ENCODE data around the gene KLHL15.

KLHL15 gene

GRCh38 chrX:24026432-24026831, 554 bp downstream of the KLHL15 start:
- no peak for TF ChIP-seq REST (IDR thresholded peaks at IDR 0.05; ENCODE audit: low read depth)
- TF ChIP-seq NFIC (IDR thresholded peaks at IDR 0.05), result no peak
- TF ChIP-seq EGR1 (IDR thresholded peaks at IDR 0.05), result no peak
- TF ChIP-seq CEBPB (IDR thresholded peaks at IDR 0.05), result no peak
- no peak for TF ChIP-seq YY1 (IDR thresholded peaks at IDR 0.05; ENCODE audit: low read depth)
- TF ChIP-seq EP300 (IDR thresholded peaks at IDR 0.05; ENCODE audit: borderline replicate concordance), result no peak
- no peak for TF ChIP-seq TEAD4 (IDR thresholded peaks at IDR 0.05)

GRCh38 chrX:24025741-24026403, 1.1 kb downstream of the KLHL15 start:
- TF ChIP-seq CEBPB (IDR thresholded peaks at IDR 0.05) (peak; percentile 56), MAX (IDR thresholded peaks at IDR 0.05) (peak; percentile 36; the same call in 1 of the 2 replicates), ZBTB7A (IDR thresholded peaks at IDR 0.05; ENCODE audit: low read depth) (no peak), TAF1 (IDR thresholded peaks at IDR 0.05; ENCODE audit: low read depth) (no peak), REST (IDR thresholded peaks at IDR 0.05; ENCODE audit: low read depth) (no peak)

GRCh38 chrX:24024819-24025740, 1.9 kb downstream of the KLHL15 start:
- TF ChIP-seq ZBTB7A (IDR thresholded peaks at IDR 0.05; ENCODE audit: low read depth) (no peak), EP300 (IDR thresholded peaks at IDR 0.05; ENCODE audit: borderline replicate concordance) (no peak), REST (IDR thresholded peaks at IDR 0.05; ENCODE audit: low read depth) (no peak), NFIC (IDR thresholded peaks at IDR 0.05) (peak; percentile 56; the same call in 1 of the 2 replicates), CREB1 (IDR thresholded peaks at IDR 0.05; ENCODE audit: low read depth) (peak; percentile 23; the same call in 1 of the 2 replicates), TCF12 (IDR thresholded peaks at IDR 0.05; ENCODE audit: low read depth) (no peak), MAX (IDR thresholded peaks at IDR 0.05) (peak; percentile 31; the same call in 1 of the 2 replicates), RAD21 (IDR thresholded peaks at IDR 0.05; ENCODE audit: low read depth) (no peak), EGR1 (IDR thresholded peaks at IDR 0.05) (0 out of 2 replicates have a peak, but pooled peaks have one; percentile 37), YY1 (IDR thresholded peaks at IDR 0.05; ENCODE audit: low read depth) (peak; percentile 79)

GRCh38 chrX:24023972-24024669, 2.9 kb downstream of the KLHL15 start:
- TF ChIP-seq NFIC (IDR thresholded peaks at IDR 0.05), result no peak

GRCh38 chrX:24023544-24023943, 3.4 kb downstream of the KLHL15 start:
- TF ChIP-seq REST (IDR thresholded peaks at IDR 0.05; ENCODE audit: low read depth), result no peak
- no peak for TF ChIP-seq USF1 (IDR thresholded peaks at IDR 0.05)
- no peak for TF ChIP-seq CEBPB (IDR thresholded peaks at IDR 0.05)
- TF ChIP-seq TAF1 (IDR thresholded peaks at IDR 0.05; ENCODE audit: low read depth), result no peak
- TF ChIP-seq EGR1 (IDR thresholded peaks at IDR 0.05), result no peak
- no peak for TF ChIP-seq MAX (IDR thresholded peaks at IDR 0.05)
- TF ChIP-seq TCF12 (IDR thresholded peaks at IDR 0.05; ENCODE audit: low read depth), result no peak
- TF ChIP-seq FOXM1 (IDR thresholded peaks at IDR 0.05; ENCODE audit: borderline replicate concordance, low read depth), result no peak
- TF ChIP-seq EP300 (IDR thresholded peaks at IDR 0.05; ENCODE audit: borderline replicate concordance), result no peak
- TF ChIP-seq YY1 (IDR thresholded peaks at IDR 0.05; ENCODE audit: low read depth), result no peak
- TF ChIP-seq ZBTB7A (IDR thresholded peaks at IDR 0.05; ENCODE audit: low read depth), result no peak
- TF ChIP-seq RAD21 (IDR thresholded peaks at IDR 0.05; ENCODE audit: low read depth), result no peak
- TF ChIP-seq TEAD4 (IDR thresholded peaks at IDR 0.05), result no peak
- no peak for TF ChIP-seq CREB1 (IDR thresholded peaks at IDR 0.05; ENCODE audit: low read depth)
- no peak for TF ChIP-seq NFIC (IDR thresholded peaks at IDR 0.05)
